Stimulated activated CD4-positive, alpha-beta T cell treated with anti-CD3 and anti-CD28 coated beads, Interleukin-2, amount 100 ng/mL, for 24 hours (primary cell): ENCODE measurements around the gene FAM111A.
A peak's percentile ranks its signal among the peaks of the same experiment; 100 is the strongest.

Experiments
- DNase-seq, 2 donors: peaks; one replicate each; pipeline ENCODE4 v3.0.0-alpha.2; 2020

The FAM111A gene

DNA sequence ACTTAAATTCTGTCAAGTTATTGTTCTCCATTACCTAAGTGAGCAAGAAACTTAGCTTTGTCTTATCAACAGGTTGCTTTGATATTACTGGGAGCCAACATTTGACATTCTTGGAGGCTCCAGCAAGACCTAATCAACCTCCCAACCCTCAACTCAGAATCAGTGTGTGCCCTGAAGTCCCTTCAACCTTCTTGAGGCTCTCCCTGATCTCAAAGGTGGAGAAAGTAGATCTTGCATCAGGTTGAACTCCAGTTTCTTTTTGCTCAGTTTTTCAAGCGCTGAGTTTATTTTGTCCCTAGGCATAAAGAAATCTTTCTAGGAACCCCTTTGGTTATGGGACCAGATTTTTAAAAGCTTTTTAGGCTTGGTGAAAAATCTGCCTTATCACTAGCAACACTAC, 1.4 kb downstream of the FAM111A start:
- no peak for DNase-seq

DNA sequence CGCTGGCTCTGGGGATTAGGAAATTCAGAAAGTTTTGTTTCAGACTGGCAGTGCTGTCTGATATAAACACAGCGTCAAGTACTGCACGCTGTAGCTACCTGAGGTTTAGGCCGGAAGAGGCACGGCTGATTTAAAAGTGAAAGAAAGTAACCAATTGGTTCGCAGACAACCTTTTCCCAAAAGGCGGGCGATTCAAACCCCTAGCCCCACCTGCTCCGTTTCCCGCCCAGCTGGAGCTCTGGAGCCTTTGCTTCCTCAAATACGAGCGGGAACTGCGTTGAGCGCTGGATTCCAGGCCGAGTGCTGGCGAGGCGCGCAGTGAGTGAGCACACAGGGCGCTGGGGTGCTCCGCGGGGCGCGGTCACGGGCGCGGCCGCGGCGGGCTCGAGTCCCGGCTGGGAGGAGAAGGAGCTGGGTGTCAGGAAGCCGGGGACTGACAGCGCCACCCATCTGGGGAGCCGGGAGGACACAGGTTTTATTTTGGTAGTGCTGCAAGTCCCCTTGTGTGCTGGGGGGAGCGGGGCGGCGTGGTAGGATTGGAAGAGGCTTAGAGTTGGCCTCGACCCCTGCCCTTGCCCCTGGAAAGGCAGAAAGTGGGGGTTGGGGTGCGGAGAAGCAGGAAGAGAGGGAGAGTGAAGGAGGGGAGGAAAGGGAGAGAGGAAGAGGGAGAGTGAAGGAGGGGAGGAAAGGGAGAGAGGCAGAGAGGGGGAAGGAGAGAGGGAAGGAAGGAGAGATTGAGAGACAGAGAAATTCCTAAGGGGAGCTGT, 2.1 kb downstream of the FAM111A start:
- peak; percentile 69 to 78 for DNase-seq

DNA sequence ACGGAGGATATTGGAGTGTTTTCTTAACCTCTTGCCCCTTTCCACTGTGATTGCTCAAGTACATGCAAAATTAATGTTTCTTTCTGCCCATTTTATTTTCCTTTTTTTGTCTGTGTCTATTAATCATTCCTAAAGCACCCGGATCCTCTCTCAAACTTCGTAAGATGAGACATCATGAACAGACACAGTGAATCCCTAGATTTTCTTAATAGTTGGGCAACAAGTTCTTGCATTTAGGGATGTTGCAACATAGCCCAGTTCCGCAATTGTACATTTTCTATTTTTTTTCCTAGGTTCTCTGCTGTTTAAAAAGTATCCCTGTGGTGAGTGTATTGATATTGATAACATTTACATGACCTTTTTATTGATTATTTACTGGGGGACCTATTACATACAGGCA, 2.9 kb downstream of the FAM111A start:
- no peak for DNase-seq

DNA sequence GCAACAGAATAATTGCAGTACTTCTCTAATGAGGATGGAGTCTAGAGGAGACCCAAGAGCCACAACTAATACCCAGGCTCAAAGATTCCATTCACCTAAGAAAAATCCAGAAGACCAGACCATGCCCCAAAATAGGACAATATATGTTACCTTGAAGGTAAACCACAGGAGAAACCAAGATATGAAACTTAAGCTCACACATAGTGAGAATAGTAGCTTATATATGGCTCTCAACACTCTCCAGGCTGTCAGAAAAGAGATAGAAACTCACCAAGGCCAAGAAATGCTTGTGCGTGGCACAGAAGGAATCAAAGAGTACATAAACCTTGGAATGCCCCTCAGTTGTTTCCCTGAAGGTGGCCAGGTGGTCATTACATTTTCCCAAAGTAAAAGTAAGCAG, 9.1 kb downstream of the FAM111A start:
- DNase-seq, result no peak

DNA sequence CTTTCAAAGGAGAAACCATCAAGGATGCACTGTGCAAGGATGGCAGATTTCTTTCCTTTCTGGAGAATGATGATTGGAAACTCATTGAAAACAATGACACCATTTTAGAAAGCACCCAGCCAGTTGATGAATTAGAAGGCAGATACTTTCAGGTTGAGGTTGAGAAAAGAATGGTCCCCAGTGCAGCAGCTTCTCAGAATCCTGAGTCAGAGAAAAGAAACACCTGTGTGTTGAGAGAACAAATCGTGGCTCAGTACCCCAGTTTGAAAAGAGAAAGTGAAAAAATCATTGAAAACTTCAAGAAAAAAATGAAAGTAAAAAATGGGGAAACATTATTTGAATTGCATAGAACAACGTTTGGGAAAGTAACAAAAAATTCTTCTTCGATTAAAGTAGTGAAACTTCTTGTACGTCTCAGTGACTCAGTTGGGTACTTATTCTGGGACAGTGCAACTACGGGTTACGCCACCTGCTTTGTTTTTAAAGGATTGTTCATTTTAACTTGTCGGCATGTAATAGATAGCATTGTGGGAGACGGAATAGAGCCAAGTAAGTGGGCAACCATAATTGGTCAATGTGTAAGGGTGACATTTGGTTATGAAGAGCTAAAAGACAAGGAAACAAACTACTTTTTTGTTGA, 9.8 kb downstream of the FAM111A start:
- DNase-seq, result no peak

DNA sequence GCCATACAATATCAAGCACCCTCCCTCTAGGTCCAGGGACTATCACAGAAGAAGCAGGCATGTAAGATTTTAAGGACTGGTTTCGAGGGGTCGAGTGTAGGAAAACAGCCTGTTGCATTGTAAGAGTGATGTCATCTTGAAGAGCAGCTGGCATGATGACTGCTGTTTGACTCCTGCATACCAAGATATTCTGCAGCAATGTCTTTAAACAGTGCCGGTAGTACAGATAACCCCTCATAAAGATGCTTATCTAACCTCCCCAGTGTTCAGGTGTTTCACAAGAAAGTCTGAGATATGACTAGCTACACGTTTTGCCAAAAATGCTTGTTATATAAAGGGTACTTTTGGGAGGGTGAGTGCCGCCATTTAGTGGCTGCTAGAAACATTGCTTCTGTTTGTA, 12.0 kb downstream of the FAM111A start:
- DNase-seq, result no peak

DNA sequence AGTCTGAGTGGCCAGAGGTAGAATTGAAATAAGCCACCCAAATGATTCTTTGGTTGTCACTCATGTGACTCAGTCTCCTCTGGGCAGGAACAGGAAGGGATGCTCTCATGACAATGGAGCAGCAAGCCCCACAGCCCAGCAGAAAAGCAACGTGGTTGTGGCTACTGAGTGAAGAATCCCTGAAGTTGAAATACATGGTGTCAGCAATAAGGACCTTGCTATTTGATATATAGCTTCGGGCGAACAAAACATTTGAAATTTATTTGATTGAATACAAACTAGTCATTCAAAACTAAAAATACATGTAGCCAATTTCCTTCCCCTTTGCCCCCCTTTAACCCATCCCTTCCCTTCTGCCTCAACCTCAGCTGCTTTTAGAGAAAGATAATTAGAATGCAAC, 14.8 kb downstream of the FAM111A start:
- no peak for DNase-seq

DNA sequence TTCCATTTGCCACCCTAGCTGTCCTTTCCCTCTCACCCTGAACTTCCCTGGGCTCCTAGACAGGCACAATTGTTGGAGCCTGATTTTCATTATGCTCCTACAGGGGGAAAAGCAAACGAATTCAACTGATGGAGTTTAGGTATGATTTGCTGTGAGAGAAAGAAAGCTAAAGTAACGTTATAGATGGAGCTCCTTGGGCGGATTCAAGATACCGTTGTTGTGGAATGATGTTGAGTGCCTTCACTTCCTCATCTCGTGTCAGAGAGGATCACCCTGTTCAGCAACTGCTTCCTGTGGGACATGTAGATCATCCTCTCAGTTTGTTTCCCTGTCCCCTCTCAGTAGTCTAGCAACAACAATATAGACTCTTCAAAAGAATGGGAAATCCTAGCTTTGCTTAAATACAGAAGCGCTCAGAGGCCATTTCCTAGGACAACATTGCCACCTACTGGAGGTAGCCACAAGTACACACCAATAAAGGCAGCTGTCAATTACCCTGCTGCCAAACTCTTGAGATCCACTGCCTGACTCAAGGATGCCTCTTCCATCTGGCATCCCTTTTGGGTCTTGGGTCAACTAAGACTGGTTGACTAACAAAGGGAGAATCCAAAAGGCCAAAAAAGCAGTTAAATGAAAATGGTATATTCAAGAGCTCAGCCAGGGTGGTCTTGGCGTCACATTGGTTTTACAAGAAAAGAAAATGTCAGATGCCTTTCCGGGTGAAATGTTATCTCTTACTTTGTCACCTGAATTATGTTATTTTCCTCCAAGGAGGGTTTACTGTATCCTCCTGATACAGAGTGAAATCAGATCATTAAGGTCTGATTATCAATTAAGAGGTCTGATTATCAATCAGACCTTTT, 15.8 kb downstream of the FAM111A start:
- peak; percentile 53 to 66 for DNase-seq

DNA sequence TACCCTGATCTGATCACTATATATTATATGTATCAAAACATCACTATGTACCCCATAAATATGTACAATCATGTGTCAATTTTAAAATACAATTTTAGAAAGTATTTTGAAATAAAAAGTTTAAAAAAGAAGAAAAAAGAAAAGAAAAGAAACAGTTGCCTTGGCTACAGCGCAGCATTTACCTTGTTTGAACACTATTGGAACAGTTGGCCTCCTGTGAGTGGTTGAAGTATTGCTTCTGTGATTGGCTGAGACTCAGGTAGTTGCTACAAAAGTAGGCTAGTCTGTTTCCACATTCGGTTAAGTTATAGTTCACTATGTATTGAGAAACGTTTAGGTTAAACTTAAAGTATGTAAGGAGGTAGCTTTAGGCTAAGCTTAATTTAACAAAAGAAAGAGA, 21.4 kb downstream of the FAM111A start:
- no peak for DNase-seq

DNA sequence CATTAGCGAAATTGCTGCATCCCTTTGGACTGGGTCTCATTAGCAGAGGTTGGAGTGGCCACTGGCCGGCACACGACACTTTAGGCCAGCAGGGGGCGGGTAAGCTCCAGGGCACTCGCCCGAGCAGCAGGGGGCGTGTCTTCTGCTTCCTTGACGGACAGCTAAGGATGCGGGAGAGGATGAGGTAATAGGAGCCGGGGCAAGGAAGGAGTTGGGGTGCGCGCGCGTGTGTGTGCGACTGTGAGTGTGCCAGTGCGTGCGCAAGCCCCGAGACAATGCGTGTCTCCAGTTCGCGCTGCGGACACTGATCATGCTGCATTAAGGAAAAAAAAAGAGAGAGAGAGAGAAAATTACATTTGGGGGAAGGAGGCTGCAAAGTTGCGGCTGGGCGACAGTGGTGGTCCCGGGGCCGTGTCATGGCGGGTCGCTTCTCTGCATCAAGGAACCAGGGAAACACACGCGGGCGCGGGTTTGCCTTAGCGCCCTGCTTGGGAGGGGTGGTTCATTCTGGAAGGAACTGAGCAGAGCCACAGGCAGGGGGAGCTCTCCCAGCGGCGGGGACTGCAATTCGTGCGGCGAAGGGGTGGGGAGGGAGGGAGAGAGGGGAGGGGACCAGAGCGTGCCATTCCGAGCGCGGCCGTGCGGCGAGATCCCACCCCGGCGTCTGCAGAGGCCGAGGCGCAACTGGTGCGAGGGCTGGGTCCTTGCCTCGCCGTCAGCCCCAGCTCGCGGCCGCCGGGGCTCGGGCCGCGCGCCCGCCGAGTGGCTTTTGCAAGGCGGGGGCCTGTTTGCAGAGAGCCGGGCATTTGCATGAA, 29.1 kb downstream of the FAM111A start, which contains the start of gene DTX4:
Gene DTX4, plus strand, starts transcription at position 625 of the 815 bp plus-strand sequence. CDS start 464 bp downstream, outside the sequence.
- peak; percentile 93 to 94 for DNase-seq

DNA sequence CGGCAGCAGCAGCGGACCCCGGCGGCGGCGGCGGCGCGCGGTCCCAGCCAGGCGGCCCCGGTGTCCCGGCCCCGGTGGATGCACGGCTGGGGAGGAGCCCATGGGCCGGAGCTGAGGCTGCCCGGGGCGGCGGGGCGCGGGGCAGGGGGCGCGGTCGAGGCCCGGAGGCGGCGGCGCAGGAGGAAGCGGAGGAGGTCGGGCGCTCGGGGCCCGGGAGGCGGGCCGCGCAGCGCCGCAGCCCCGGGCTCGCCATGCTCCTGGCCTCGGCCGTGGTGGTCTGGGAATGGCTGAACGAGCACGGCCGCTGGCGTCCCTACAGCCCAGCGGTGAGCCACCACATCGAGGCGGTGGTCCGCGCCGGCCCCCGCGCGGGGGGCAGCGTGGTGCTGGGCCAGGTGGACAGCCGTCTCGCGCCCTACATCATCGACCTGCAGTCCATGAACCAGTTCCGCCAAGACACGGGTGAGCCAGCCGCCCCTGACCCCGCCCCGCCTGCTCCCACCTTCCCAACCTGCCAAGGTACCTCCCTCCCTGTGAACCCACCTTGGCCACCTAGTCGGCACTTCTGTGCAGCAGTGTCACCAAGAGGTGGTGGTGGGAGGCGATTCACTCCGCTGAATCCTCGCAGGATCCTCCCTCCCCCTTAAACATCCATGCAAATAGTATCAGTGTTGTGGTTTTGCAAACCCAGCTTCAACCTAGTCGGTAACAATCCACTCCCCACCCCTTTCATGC, 29.9 kb downstream of the FAM111A start:
- peak; percentile 18 to 32 for DNase-seq

DNA sequence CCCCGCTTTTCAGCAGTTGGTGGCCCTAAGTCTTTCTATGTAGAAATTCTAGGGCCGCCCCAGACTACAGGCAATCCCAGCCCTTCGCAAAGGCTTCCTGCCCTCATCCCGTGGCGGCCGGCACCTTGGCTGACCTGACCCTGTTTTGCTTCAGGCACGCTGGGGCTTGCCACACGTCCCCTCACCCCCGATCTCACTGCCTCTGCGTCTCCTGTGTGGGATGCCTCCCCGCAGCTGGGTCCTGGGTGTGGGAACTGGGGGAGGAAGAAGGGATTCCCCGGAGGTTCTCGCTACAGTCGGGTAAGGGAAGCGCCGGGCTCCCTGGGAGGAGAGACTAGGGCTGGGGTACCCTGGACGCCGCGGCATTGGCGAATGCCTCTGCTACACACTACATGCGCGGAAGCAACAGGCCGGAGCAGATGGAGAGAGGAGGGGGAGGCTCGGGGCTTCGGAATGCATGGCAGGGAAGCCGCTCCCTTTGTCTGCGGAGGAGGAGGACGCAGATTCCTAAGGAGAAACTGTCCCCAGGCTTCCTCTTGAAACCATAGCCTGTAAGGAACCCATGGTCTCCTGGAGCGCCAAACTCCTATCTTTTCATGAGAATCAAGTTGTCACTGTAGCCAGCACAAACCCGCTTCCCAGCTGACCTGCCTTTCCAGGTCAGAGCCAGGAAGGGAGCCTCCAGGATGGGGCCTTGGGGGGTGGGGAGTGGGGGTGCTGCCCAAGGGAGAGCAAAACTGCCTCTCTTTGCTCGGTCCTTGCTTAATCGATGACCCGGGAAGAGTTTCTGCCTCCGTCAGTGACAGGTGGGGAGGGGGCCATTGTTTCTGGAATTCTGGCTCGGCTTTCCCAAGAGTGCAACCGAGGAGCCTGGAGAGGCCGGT, 30.7 kb downstream of the FAM111A start:
- peak in 1 of 2 donors; percentile 16 for DNase-seq

DNA sequence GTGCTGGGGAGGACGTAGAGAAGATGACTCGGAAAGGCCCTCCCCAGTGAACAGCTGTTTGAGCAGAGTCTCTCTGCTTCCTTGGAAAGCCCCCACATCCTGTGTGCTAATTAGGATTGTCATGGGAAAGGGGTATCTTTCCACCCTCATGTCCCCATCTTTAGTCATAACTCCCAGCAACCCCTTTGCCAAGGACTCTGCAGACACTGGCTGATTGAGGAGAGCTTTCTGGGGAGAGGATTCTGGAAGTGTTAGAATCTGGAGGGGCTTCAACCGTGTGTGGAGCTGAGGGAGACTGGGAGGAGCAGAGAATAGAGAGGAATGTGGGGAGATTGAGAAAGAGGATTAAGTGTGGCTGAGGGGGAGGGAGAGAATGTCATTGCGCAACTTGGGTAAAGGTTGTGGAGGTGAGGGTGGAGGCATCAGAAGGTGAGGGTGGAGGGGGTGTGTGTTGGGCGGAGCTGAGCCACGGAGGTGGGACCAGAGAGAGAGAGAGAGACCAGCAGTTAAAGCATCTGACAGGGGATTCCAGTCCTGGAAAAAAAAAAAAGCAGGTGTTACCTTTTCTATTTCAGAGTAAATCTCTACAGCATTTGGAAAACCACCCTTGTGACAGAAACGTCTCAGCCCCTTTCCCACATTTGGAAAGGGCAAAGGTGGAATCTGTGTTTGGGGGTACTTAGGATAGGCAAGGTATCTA, 31.5 kb downstream of the FAM111A start:
- DNase-seq, result no peak

DNA sequence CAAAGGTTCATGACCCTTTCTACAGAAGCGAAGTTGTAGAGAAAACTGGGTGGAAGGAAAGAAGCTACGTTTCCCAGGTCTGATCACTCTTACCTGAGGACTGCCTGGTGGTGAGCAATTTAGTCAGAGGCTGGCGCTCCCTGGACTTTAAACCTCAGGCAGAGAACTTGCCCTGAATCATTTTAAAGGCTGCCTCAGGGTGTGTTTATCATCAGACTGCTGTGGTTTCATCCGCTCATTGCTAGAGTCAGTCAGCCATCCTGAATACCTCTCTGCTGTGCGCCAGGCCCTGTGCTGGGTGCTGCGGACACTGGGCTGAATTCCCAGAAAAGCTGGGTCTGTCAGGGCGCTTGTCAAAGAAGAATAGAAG, 32.0 kb downstream of the FAM111A start:
- DNase-seq, result no peak

DNA sequence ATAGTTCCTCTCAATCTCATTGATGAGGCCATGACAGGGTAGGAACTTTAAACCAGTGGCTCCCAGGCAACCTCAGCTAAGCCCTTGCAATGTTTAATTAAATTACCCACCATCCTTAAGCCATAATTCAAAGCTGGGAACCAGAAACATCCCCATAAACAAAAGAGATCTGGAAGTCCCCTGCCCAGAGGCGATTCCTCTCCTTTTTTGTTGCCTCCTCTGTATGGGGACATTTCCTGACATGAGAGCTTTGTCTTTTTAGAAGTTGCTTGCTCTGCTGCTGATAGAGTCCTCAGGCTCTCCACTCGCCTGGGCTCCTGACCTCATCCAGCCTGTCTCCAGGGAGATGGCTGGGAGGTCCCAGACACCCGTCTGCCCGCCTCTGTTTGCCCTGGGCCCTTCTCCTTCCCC, 32.4 kb downstream of the FAM111A start:
- DNase-seq, result no peak

DNA sequence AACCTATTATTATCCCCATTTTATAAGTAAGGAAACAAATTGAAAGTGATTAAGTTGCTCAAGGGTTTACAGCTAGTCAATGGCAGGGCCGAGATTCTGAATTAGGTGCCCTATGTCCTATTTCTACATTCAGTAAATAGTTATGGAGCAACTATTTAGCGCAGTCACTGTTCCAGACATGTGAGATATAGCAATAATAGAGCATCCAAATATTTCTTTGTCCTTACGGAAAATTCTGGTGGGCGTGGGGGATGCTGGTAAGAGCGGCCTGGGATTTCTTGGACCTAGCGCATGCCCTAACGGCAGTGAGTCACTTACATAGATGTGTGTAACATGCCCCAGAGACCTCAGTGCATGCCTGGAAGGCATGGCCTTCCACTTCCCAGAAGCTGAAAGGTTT, 33.7 kb downstream of the FAM111A start:
- DNase-seq, result no peak

DNA sequence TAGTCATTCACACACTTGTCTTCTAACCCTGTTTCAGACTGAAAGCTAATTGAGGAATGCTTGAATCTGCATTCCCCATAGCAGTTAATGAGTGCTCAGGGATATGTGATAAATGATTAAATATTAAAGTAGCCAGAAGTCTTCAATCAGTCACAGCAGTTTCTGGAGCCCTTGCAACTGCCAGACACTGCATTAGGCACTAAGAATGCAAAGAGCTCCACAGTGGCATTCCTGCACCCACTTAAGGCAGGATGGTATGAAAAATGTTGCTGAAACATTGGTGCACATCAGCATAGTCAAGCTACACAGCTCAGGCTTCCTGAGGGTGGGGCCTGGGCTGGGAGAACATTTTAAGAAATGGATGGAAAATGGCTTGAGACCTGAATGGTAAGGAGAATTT, 35.7 kb downstream of the FAM111A start:
- no peak for DNase-seq

DNA sequence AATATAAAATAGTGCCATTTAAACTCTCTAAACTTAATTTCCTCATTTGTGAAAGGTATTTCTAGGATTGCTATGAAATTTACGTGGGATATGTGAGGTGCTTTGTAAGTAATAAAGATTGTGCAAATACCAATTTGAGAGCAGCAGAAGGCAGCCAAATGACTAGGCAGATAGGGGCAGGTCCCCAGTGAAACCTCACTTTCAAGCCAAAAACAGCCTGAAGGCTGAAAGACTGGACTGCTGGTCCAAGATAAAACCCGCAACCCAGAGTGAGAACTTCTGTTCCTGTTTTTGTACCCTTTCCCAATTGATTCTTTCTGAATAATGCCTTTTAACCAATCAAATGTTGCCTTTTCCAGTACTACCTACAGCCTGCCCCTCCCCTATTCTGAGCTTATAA, 36.5 kb downstream of the FAM111A start:
- DNase-seq, result no peak

DNA sequence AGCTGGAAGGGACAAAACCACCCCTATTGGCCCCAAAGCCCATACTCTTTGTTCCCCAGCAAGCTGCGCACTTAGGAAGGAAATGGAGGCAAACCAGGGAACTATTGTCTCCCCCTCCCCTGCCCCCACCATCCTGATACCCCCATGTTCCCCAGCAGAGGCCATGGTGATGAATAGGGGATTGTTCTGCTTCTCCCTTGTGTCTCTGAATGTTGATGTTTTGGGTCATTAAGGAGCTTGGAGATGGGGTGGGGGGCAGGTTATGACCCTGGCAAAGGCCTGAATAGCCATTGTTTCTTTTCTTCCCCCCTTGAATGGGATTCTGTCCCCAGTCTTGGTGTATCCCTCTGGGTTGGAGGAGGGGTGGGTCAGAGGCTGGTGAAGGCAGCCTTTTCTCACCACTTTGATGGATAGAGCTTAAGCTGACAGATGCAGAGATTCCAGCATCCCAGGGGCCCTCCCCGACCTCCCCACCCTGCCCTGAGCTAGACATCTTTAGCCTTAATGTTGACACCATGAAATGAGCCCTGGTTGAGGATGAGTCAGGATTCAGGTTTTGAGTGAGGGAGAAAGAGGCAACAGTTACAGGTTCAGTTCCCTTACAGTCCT, 37.6 kb downstream of the FAM111A start:
- no peak for DNase-seq

DNA sequence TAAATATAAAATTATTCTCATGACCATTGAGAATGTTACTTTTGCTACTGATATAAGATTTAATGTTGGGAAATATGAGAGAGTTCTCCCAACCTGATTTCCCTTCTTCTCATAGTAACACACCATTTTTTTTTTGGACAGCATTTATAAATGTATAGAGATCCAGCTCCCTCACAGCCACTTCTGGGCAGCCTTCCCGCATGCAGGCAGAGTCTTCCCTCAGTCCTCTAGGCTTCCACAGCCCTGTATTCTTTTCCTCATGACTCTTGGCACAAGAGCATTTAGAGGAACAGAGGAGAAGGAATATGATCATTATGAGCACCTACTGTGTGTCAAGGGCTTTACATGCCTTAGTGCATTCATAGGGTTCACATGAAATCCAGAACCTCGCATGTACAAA, 38.3 kb downstream of the FAM111A start:
- DNase-seq, result no peak
